ENCODE results near the gene SEMA5B. TPM values are rescaled to one million over a fixed set of nuclear protein-coding genes. Genes with fewer than 3 reads are reported as not detected.

Gene SEMA5B
- total RNA-seq, 2 experiments from 2014 or later = 0.22 TPM; not detected in 1

GRCh38 chr3:122923611-122924010 is 104.0 kb downstream of the SEMA5B start:
- Histone ChIP-seq H3K27ac (ENCODE audit: low read depth in 1 of 2, low read length in 2 of 2) (no peak overlapping the region), H3K4me1 (ENCODE audit: insufficient read depth, low read length) (peaks cover 9% of the 10 kb centered on the region), H3K9me3 (ENCODE audit: control insufficient read depth in 1 of 2, insufficient read depth in 1 of 2, low read length in 2 of 2) (no peaks in the 10 kb centered on the region), H3K27me3 (ENCODE audit: control insufficient read depth in 1 of 2, insufficient read depth in 2 of 2, low read length in 2 of 2) (peaks cover 17% of the 10 kb centered on the region in 2 experiments), H3K36me3 (ENCODE audit: insufficient read depth, low read length) (no peaks in the 10 kb centered on the region), H3K4me3 (ENCODE audit: low read length) (no peak overlapping the region)
- POLR2A ChIA-PET = no interaction called here
- Mint-ChIP-seq H3K36me3 (ENCODE audit: low read depth) (no peaks in the 10 kb centered on the region), H3K4me1 (ENCODE audit: low read depth) (no peaks in the 10 kb centered on the region), H3K27me3 (peaks cover 32% of the 10 kb centered on the region), H3K4me3 (no peak overlapping the region), H3K27ac (no peak overlapping the region), H3K9me3 (no peaks in the 10 kb centered on the region)
- intact Hi-C loops (cut with DNase I, micrococcal nuclease) = no loop called here
- CTCF ChIA-PET = no interaction called here
- TF ChIP-seq, protein P1, sequence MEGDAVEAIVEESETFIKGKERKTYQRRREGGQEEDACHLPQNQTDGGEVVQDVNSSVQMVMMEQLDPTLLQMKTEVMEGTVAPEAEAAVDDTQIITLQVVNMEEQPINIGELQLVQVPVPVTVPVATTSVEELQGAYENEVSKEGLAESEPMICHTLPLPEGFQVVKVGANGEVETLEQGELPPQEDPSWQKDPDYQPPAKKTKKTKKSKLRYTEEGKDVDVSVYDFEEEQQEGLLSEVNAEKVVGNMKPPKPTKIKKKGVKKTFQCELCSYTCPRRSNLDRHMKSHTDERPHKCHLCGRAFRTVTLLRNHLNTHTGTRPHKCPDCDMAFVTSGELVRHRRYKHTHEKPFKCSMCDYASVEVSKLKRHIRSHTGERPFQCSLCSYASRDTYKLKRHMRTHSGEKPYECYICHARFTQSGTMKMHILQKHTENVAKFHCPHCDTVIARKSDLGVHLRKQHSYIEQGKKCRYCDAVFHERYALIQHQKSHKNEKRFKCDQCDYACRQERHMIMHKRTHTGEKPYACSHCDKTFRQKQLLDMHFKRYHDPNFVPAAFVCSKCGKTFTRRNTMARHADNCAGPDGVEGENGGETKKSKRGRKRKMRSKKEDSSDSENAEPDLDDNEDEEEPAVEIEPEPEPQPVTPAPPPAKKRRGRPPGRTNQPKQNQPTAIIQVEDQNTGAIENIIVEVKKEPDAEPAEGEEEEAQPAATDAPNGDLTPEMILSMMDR (IDR thresholded peaks at IDR 0.05) = no peak
- DNase-seq (no peak), ATAC-seq (ENCODE audit: poor library complexity) (no peak)

DNA sequence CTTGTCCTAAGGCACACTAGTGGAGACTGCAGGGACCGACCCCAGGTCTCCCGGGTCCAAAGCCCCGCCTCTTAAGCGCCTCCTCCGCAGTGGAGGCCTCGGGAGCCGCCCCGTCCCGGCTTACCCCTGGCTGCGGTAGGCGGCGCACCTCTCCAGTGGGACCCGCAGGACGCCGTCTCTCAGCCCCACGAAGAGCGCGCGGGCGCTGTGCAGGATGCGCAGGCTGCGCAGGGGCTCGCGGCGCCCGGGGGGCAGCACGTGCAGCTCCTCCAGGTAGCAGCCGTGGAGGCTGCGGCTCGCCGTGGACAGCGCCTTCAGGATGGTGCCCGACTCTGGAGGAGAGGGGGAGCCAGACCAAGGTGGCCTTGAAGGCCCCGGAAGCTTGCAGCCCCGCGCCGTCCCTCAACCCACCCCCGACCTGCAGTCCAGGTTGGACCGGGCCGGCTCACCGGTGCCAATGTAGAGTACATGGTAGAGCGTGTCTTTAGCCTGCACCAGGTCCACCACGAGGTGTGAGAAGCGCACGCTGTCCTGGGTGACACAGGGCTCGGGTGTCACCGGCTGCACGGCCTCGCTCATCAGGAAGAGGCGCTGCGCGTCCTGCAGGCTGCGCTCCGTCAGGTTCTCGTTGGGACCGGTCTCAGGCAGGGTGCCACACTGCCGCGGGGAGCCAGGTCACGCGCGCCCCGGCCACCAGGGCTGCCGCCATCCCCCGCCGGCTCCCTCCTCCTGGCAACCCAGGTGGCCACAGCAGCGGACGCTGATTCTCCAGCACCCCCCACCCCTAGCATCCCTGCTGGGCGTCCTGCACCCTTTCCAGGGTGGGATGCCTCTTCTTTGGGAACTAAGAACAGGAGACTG is 105.5 kb downstream of the SEMA5B start:
- no peak overlapping the region for H3K4me3 ChIP-seq (ENCODE audit: low read length)
- H3K4me1 Mint-ChIP-seq (ENCODE audit: low read depth) = no peaks in the 10 kb centered on the region

DNA sequence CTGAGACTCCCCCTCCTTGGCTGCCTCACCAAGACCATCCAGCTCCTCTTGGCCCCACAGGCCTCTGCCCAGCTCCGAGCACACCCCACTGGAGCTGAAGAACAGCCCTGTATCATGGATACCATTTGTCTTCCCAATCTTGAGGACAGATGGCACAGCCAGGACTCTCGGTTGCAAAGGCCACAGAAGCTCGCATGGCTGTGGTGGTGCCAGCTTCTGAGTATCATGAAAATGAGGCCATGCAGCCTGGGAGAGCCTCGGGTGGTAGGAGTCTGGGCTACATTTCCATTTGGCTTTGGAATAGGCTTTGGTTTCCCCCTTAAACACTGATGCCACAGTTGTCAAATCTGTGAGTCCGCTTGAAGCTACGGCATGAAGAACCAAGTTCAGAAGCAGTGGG is 106.6 kb downstream of the SEMA5B start:
- Histone ChIP-seq H3K36me3 (ENCODE audit: insufficient read depth, low read length) (no peaks in the 10 kb centered on the region), H3K4me1 (ENCODE audit: insufficient read depth, low read length) (peaks cover 11% of the 10 kb centered on the region), H3K27me3 (ENCODE audit: control insufficient read depth in 1 of 2, insufficient read depth in 2 of 2, low read length in 2 of 2) (peaks cover 17% of the 10 kb centered on the region in 2 experiments), H3K27ac (ENCODE audit: low read depth in 1 of 2, low read length in 2 of 2) (no peak overlapping the region), H3K4me3 (ENCODE audit: low read length) (no peak overlapping the region), H3K9me3 (ENCODE audit: control insufficient read depth in 1 of 2, insufficient read depth in 1 of 2, low read length in 2 of 2) (no peaks in the 10 kb centered on the region)
- DNase-seq (no peak), ATAC-seq (ENCODE audit: poor library complexity) (no peak)
- TF ChIP-seq, protein P1 (IDR thresholded peaks at IDR 0.05) = no peak
- POLR2A ChIA-PET = no interaction called here
- no peak overlapping the region for H3K4me3 Mint-ChIP-seq
- CTCF ChIA-PET = no interaction called here
- no peaks in the 10 kb centered on the region for H3K36me3 Mint-ChIP-seq (ENCODE audit: low read depth)
- peaks cover 29% of the 10 kb centered on the region for H3K27me3 Mint-ChIP-seq
- H3K4me1 Mint-ChIP-seq (ENCODE audit: low read depth) = peaks cover 5% of the 10 kb centered on the region
- no peaks in the 10 kb centered on the region for H3K9me3 Mint-ChIP-seq
- H3K27ac Mint-ChIP-seq = no peak overlapping the region
- intact Hi-C loops (cut with DNase I, micrococcal nuclease) = no loop called here

More for the DNA sequence above, 105.5 kb downstream of the SEMA5B start:
- H3K4me3 Mint-ChIP-seq = no peak overlapping the region
- peaks cover 9% of the 10 kb centered on the region for H3K4me1 ChIP-seq (ENCODE audit: insufficient read depth, low read length)
- POLR2A ChIA-PET = no interaction called here
- DNase-seq (peak in 4 of 14 experiments; percentile 9 to 35 (median 23)), ATAC-seq (ENCODE audit: poor library complexity) (peak; percentile 51)
- H3K36me3 ChIP-seq (ENCODE audit: insufficient read depth, low read length) = no peaks in the 10 kb centered on the region
- peaks cover 32% of the 10 kb centered on the region for H3K27me3 Mint-ChIP-seq
- intact Hi-C loops (cut with DNase I, micrococcal nuclease) = no loop called here
- TF ChIP-seq, protein P1 (IDR thresholded peaks at IDR 0.05) = no peak
- no peaks in the 10 kb centered on the region for H3K9me3 Mint-ChIP-seq
- CTCF ChIA-PET = no interaction called here
- no peak overlapping the region for H3K27ac ChIP-seq (ENCODE audit: low read depth in 1 of 2, low read length in 2 of 2)
- no peaks in the 10 kb centered on the region for H3K36me3 Mint-ChIP-seq (ENCODE audit: low read depth)
- H3K27ac Mint-ChIP-seq = no peak overlapping the region
- H3K27me3 ChIP-seq (ENCODE audit: control insufficient read depth in 1 of 2, insufficient read depth in 2 of 2, low read length in 2 of 2) = peaks cover 17% of the 10 kb centered on the region in 2 experiments
- no peaks in the 10 kb centered on the region for H3K9me3 ChIP-seq (ENCODE audit: control insufficient read depth in 1 of 2, insufficient read depth in 1 of 2, low read length in 2 of 2)
